HepG2 (cell line): ENCODE results near the gene CSN2. TPM values are rescaled to one million over a fixed set of nuclear protein-coding genes. Genes with fewer than 3 reads are reported as not detected.

Experiments used
- ATAC-seq: fragments of 200-7000 bp; cut with Tn5 transposase; 3 replicates; pipeline ENCODE4 v1.9.1; 2020; ENCODE audit warnings: mild to moderate bottlenecking, moderate library complexity
- BruUV-seq: library from RNA; stranded (reverse); fragments of 400-500 nt; replicated peaks from 2 replicates; lab custom pipeline; 2021; lab: Mats Ljungman, UMichigan
- CTCF ChIA-PET: fragments of 300-600 bp; formaldehyde crosslinking; extraction: SDS; loops from one replicate; lab custom pipeline; 2021; ENCODE audit warnings: low total read pairs, inconsistent platforms, low intra/inter-chr PET ratio; lab: Yijun Ruan, JAX
- POLR2A ChIA-PET: fragments of 350-600 bp; sonication (Branson Sonifier 250); formaldehyde crosslinking; loops from one replicate; lab custom pipeline; 2020; ENCODE audit warnings: antibody characterized with exemption, inconsistent platforms; lab: Yijun Ruan, JAX
- DNase-seq: peaks from one replicate; pipeline ENCODE4 v3.0.0-alpha.2; 2015; ENCODE audit warnings: low spot score
- FAIRE-seq: peaks from 3 replicates; lab custom pipeline; 2011; peaks lifted over from hg19 to GRCh38; lab: Jason Lieb, UNC
- H2AFZ ChIP-seq: one replicate; pipeline ENCODE4 v1.6.1; 2011; ENCODE audit warnings: low read length, inconsistent platforms
- H3K27ac ChIP-seq: fragments of 300-600 bp; 3 replicates; pipeline ENCODE4 v1.8.0; 2011; ENCODE audit warnings: mixed run types, mild to moderate bottlenecking, mixed read lengths, low read length, inconsistent platforms; ENCODE audit not compliant: insufficient read depth; ENCODE audit errors: extremely low read length
- H3K27me3 ChIP-seq, 2 experiments: fragments of 200-600 bp in 1 of 2; 2 replicates in 1 of 2; 3 replicates in 1 of 2; pipeline versions ENCODE4 v1.6.0 to v1.8.0; 2011; ENCODE audit warnings: low read length in 2 of 2, mild to moderate bottlenecking in 2 of 2, moderate library complexity in 2 of 2, inconsistent platforms in 1 of 2; ENCODE audit not compliant: insufficient read depth in 2 of 2, control insufficient read depth in 1 of 2
- H3K36me3 ChIP-seq, 2 experiments: fragments of 200-600 bp in 1 of 2; replicated peaks in 1 of 2; 2 replicates in 1 of 2; 3 replicates in 1 of 2; pipeline versions ENCODE4 v1.5.1 to v1.8.0; 2011; ENCODE audit warnings: low read length in 2 of 2, inconsistent platforms in 1 of 2; ENCODE audit not compliant: insufficient read depth in 2 of 2, control insufficient read depth in 1 of 2
- H3K4me1 ChIP-seq: 2 replicates; pipeline ENCODE4 v1.5.1; 2012; ENCODE audit warnings: low read length, inconsistent platforms; ENCODE audit not compliant: insufficient read depth
- H3K4me2 ChIP-seq: 2 replicates; pipeline ENCODE4 v1.6.0; 2011; ENCODE audit warnings: low read depth, low read length, inconsistent platforms
- H3K4me3 ChIP-seq, 3 experiments: fragments of 200-600 bp in 1 of 3; sonication (generic), shearing (Covaris generic) in 1 of 3; replicated peaks in 1 of 3; 2 replicates each; pipeline ENCODE4 v1.5.1; 2011 to 2016; ENCODE audit warnings: low read length in 3 of 3, inconsistent platforms in 2 of 3, low read depth in 2 of 3, mild to moderate bottlenecking in 2 of 3, control low read depth in 1 of 3, mixed read lengths in 1 of 3; ENCODE audit not compliant: insufficient read depth in 1 of 3
- H3K79me2 ChIP-seq: one replicate; pipeline ENCODE4 v1.6.1; 2011; ENCODE audit warnings: low read length, inconsistent platforms; ENCODE audit not compliant: insufficient read depth
- H3K9ac ChIP-seq: 2 replicates; pipeline ENCODE4 v1.6.0; 2011; ENCODE audit warnings: mild to moderate bottlenecking, low read depth, low read length, inconsistent platforms; ENCODE audit not compliant: insufficient read depth
- H3K9me3 ChIP-seq: 2 replicates; pipeline ENCODE4 v1.5.1; 2012; ENCODE audit warnings: mild to moderate bottlenecking, low read length
- H4K20me1 ChIP-seq: 2 replicates; pipeline ENCODE4 v1.6.0; 2011; ENCODE audit warnings: inconsistent platforms, mild to moderate bottlenecking, low read length, moderate library complexity; ENCODE audit not compliant: insufficient read depth
- HES4 ChIP-seq: sonication (generic); formaldehyde crosslinking; IDR thresholded peaks from 2 replicates; pipeline ENCODE4 v1.9.0; 2021; ENCODE audit warnings: mild to moderate bottlenecking, missing genetic modification reagents, borderline replicate concordance
- KDM1A ChIP-seq: IDR thresholded peaks from 2 replicates; pipeline ENCODE4 v1.6.1; 2016; ENCODE audit warnings: missing compliant biosample characterization
- MAFF ChIP-seq: IDR thresholded peaks from 2 replicates; pipeline ENCODE4 v1.6.1; 2011; ENCODE audit warnings: low read depth, low read length, improper control_type of control experiment
- MAFK ChIP-seq, 2 experiments: IDR thresholded peaks in 1 of 2; conservative IDR thresholded peaks in 1 of 2; 2 replicates each; pipeline ENCODE4 v1.6.1; 2011; ENCODE audit warnings: improper control_type of control experiment in 2 of 2, low read length in 2 of 2
- MED8 ChIP-seq: sonication (generic); formaldehyde crosslinking; IDR thresholded peaks from 2 replicates; pipeline ENCODE4 v1.8.1; 2023; ENCODE audit warnings: mild to moderate bottlenecking, missing genetic modification reagents; ENCODE audit not compliant: insufficient replicate concordance
- TEAD3 ChIP-seq: optimal IDR thresholded peaks from 2 replicates; pipeline ENCODE3; 2016; ENCODE audit warnings: borderline replicate concordance
- ZKSCAN8 ChIP-seq: IDR thresholded peaks from 2 replicates; pipeline ENCODE4 v1.6.1; 2016; ENCODE audit warnings: borderline replicate concordance, missing genetic modification reagents, missing compliant biosample characterization
- ZNF235 ChIP-seq: sonication (generic); formaldehyde crosslinking; IDR thresholded peaks from 2 replicates; pipeline ENCODE4 v1.8.1; 2023; ENCODE audit warnings: mild to moderate bottlenecking, missing genetic modification reagents, borderline replicate concordance
- WGBS: methylation state at CpG from one replicate; pipeline ENCODE4 v1.1.6; 2017; ENCODE audit warnings: low lambda C conversion rate; 5-methylcytosine and 5-hydroxymethylcytosine counted together
- in situ Hi-C: cut with HindIII; loops from 2 replicates; pipeline ENCODE4 v1.10.0; 2017; ENCODE audit warnings: low pct_unique_long_range_greater_than_20kb; ENCODE audit not compliant: extremely low pct_ligation_motif_present
- intact Hi-C: fragments of 100-400 bp; cut with micrococcal nuclease; formaldehyde crosslinking; loops from one replicate; pipeline ENCODE4 v1.10.0; 2022; ENCODE audit not compliant: unreplicated experiment
- polyA plus RNA-seq, 8 experiments: library from polyadenylated mRNA; depleted of rRNA in 3 of 8; stranded (reverse) in 7 of 8; unstranded in 1 of 8; fragments of >200 nt; fragmentation: Illumina TruSeq in 4 of 8; extraction: Trizol in 4 of 8; gene quantifications; 2 replicates each; pipeline versions ENCODE4 v1.2.1 to v1.2.3, GENCODE V29; 2011 to 2016; ENCODE audit warnings: low read depth in 4 of 8, missing spikeins in 1 of 8, mixed read lengths in 1 of 8; ENCODE audit not compliant: insufficient read depth in 1 of 8
- total RNA-seq, 5 experiments: library from RNA; depleted of rRNA; stranded (reverse); fragments of >200 nt; fragmentation: Illumina TruSeq; extraction: Trizol; gene quantifications; 2 replicates each; pipeline ENCODE4 v1.2.3, GENCODE V29; 2016; ENCODE audit warnings: low read depth in 1 of 5
- TF ChIP-seq, protein P1 (sequence below): sonication (generic); formaldehyde crosslinking; IDR thresholded peaks from 2 replicates; pipeline ENCODE4 v1.8.0; 2022; ENCODE audit warnings: low read depth, missing genetic modification reagents

The CSN2 gene
- total and polyA plus RNA-seq, 2 of the 13 experiments (the other 11 are each of a cell fraction or from before 2014, with no cell fraction given), result 0.15 TPM; not detected in 1

DNA sequence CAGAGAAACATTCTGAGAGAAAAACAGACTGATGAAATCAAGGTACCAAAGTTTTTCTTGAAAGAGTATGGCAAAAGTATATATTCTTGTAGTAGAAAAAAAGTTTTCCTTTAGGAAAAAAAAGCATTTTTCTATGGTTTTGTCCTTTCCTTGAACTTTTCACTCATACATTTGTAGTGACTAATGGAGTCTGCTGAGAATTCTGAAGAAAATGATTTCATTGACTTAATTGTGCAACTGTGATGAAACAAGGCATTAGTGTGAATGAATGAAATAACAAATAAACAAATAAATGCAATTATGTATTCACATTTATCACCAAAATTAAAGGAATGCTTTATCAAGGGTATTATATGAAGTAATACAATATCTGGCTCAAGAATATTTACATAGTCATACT, 29.0 kb downstream of the CSN2 start:
- in situ Hi-C loops, result no loop called here
- ATAC-seq (no peak), DNase-seq (no peak), FAIRE-seq (no peak)
- ChIA-PET CTCF (no interaction called here), POLR2A (no interaction called here)
- BruUV-seq, result no TSS peak
- Histone ChIP-seq H3K4me2 (no peak overlapping the region), H3K4me1 (peaks cover 6% of the 10 kb centered on the region), H3K79me2 (no peaks in the 10 kb centered on the region), H4K20me1 (no peaks in the 10 kb centered on the region), H2AFZ (no peak overlapping the region), H3K9ac (no peak overlapping the region), H3K36me3 (no peaks in the 10 kb centered on the region), H3K9me3 (no peaks in the 10 kb centered on the region), H3K27ac (no peak overlapping the region), H3K4me3 (no peak overlapping the region), H3K27me3 (no peaks in the 10 kb centered on the region)
- intact Hi-C loops, result no loop called here
- no peak for TF ChIP-seq MED8 (CRISPR knock-in tag)
- TF ChIP-seq KDM1A, result no peak
- TF ChIP-seq ZNF235 (CRISPR knock-in tag), result no peak

DNA sequence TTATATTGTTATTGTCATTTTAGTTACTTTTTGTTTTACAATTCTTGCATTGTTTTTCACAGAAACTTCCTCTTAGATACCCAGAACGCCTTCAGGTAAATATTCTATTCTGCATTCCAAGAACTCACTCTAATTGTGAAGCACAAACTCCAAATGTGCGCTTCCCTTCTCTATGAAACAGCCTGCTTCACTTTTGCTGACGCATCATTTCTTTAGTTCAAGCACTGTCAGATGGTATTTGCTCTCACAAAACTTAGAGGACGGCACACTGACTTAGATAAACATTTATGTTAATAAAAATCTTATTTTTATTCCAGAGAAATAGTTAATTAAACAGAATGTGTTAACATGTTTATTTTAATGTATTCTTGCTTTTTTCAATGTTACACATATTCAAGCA, 31.4 kb downstream of the CSN2 start:
- ChIA-PET CTCF (no interaction called here), POLR2A (no interaction called here)
- Histone ChIP-seq H3K4me3 (no peak overlapping the region), H2AFZ (no peak overlapping the region), H3K27ac (no peak overlapping the region), H3K27me3 (no peaks in the 10 kb centered on the region), H3K36me3 (no peaks in the 10 kb centered on the region), H4K20me1 (no peaks in the 10 kb centered on the region), H3K79me2 (no peaks in the 10 kb centered on the region), H3K9me3 (no peaks in the 10 kb centered on the region), H3K4me2 (no peak overlapping the region), H3K4me1 (peaks cover 6% of the 10 kb centered on the region), H3K9ac (no peak overlapping the region)
- ATAC-seq (no peak), FAIRE-seq (no peak), DNase-seq (no peak)
- TF ChIP-seq HES4 (CRISPR knock-in tag) (no peak), ZKSCAN8 (CRISPR knock-in tag) (no peak), TEAD3 (CRISPR knock-in tag) (no peak), MAFF (peak; percentile 98), MAFK (conservative IDR thresholded peaks at IDR 0.05 in 1 of 2, IDR thresholded peaks at IDR 0.05 in 1 of 2; ENCODE audit: low read length in 2 of 2) (peak; percentile 98 to 99)
- TF ChIP-seq, protein P1, sequence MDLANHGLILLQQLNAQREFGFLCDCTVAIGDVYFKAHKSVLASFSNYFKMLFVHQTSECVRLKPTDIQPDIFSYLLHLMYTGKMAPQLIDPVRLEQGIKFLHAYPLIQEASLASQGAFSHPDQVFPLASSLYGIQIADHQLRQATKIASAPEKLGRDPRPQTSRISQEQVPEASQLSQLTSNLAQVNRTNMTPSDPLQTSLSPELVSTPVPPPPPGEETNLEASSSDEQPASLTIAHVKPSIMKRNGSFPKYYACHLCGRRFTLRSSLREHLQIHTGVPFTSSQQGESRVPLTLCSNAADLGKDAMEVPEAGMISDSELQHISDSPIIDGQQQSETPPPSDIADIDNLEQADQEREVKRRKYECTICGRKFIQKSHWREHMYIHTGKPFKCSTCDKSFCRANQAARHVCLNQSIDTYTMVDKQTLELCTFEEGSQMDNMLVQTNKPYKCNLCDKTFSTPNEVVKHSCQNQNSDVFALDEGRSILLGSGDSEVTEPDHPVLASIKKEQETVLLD (CRISPR knock-in tag), result no peak
- intact Hi-C loops (no loop called here), in situ Hi-C loops (no loop called here)
- BruUV-seq, result no TSS peak
- WGBS, result 86% methylated on average over 4 of the region's 4 CpGs
